Measurements from ENCODE around the gene PTPRR. TPM values are rescaled to one million over a fixed set of nuclear protein-coding genes. Genes with fewer than 3 reads are reported as not detected.

Gene PTPRR
- total RNA-seq, 4 donors from 2014 or later = 0.19 TPM; not detected in 3

DNA sequence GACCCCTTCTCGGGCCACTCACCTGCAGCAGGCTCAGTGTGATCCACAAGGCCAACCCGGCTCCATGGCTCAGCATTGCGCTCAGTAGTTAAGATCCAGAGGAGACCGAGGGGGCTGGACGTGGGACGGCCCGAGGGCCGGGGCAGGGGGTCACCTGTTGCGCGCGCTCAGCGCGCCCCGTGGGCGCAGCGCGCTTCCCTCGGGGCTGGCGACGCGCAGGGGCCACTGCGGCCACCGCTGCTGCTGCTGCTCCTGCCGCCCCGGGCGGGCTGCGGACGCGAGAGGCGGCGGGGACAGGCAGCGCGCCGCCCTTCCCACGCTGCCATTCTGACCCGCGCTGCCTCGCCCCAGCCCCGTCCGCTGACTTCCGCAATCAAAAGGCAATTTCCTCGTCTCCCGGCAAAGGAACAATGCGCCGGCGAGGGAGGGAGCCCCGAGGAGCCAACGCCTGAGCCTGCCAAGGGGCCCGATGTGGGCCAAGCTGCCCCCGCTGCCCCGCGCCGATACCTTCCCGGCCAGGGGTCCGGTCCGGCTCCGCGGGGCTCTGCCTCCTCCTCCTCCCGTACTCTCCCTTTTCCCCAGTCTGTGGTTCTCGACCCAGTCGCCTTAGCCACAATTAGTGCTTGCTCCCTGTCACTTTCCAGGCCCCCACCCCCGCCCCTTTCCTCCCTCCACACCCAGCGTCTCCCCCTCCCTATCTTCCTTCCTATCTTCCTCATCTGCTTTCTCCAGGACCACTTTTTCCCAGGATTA lies 310.6 kb downstream of the PTPRR start:
- intact Hi-C loops (cut with DNase I) = no loop called here
- H3K27ac ChIP-seq = peak overlapping the region in 3 of 4 donors; percentile 59 to 83 (median 74)
- 2 to 4% methylated on average over 13 to 17 of the region's 63 CpGs for WGBS, 2 donors
- H3K4me3 ChIP-seq = peak overlapping the region; percentile 34 to 72 (median 48)
- no peaks in the 10 kb centered on the region for H3K36me3 ChIP-seq
- DNase-seq = no peak
- H3K27me3 ChIP-seq = peaks cover 0 to 69% (median 0%) of the 10 kb centered on the region in 4 donors
- no peaks in the 10 kb centered on the region for H3K9me3 ChIP-seq
- TF ChIP-seq, protein P1, sequence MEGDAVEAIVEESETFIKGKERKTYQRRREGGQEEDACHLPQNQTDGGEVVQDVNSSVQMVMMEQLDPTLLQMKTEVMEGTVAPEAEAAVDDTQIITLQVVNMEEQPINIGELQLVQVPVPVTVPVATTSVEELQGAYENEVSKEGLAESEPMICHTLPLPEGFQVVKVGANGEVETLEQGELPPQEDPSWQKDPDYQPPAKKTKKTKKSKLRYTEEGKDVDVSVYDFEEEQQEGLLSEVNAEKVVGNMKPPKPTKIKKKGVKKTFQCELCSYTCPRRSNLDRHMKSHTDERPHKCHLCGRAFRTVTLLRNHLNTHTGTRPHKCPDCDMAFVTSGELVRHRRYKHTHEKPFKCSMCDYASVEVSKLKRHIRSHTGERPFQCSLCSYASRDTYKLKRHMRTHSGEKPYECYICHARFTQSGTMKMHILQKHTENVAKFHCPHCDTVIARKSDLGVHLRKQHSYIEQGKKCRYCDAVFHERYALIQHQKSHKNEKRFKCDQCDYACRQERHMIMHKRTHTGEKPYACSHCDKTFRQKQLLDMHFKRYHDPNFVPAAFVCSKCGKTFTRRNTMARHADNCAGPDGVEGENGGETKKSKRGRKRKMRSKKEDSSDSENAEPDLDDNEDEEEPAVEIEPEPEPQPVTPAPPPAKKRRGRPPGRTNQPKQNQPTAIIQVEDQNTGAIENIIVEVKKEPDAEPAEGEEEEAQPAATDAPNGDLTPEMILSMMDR (IDR thresholded peaks at IDR 0.05) = no peak
- peak in 2 of 4 donors; percentile 27 to 32 for TF ChIP-seq POLR2A (IDR thresholded peaks at IDR 0.05)
- peaks cover 0 to 15% (median 4%) of the 10 kb centered on the region in 3 donors for H3K4me1 ChIP-seq

DNA sequence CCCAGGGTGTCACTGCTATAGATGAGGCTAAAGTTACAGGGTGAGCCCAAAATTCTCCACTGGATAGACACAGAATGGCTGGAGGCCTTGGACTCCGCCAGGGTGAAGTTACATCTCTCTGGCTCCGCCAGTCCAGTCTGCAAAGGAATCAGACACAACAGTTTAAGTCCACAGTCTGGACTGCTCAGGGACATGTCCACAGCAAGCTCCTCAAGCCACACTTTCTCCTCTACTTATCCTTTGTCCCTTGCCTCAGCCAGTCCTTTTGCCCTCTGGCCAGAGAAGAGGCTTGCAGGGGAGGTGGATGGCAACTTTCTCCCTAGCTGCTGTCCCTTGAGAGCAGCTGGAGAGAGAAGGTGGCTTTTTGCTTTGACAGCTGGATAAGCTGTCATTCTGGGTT lies 311.3 kb downstream of the PTPRR start:
- no peak for DNase-seq
- 89 to 92% methylated on average over 2 of the region's 2 CpGs for WGBS, 2 donors
- no peaks in the 10 kb centered on the region for H3K9me3 ChIP-seq
- H3K27me3 ChIP-seq = peaks cover 0 to 76% (median 0%) of the 10 kb centered on the region in 4 donors
- H3K4me3 ChIP-seq = peak overlapping the region; percentile 34 to 72 (median 48)
- peak overlapping the region in 3 of 4 donors; percentile 59 to 83 (median 74) for H3K27ac ChIP-seq
- no peak for TF ChIP-seq POLR2A (IDR thresholded peaks at IDR 0.05)
- TF ChIP-seq, protein P1 (IDR thresholded peaks at IDR 0.05) = no peak
- intact Hi-C loops (cut with DNase I) = no loop called here
- peaks cover 0 to 15% (median 4%) of the 10 kb centered on the region in 3 donors for H3K4me1 ChIP-seq
- no peaks in the 10 kb centered on the region for H3K36me3 ChIP-seq

DNA sequence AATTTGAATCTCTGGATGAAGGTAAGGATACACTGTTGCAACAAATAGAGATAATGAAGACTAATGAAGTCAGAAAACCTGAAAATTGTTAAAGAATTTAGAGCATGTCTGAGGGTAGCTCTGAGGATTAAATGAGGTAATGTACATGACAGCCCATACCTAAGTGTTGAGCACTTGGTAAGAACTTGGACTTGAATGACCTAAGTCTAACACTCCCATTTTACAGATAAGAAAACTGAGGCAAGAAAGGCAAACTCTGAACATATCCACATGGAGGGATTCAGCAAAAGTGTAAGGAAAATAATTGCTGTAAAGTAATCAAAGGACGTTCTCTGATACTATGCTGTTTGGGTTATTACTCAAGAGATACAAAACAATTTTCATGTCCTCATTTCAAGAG lies 312.4 kb downstream of the PTPRR start:
- Histone ChIP-seq H3K4me1 (peaks cover 0 to 15% (median 4%) of the 10 kb centered on the region in 3 donors), H3K9me3 (no peaks in the 10 kb centered on the region), H3K27me3 (peaks cover 0 to 80% (median 0%) of the 10 kb centered on the region in 4 donors), H3K4me3 (peak overlapping the region in 3 of 4 donors; percentile 44 to 72 (median 52)), H3K36me3 (no peaks in the 10 kb centered on the region), H3K27ac (peak overlapping the region in 2 of 4 donors; percentile 16 to 74)
- 68 to 74% methylated on average over 1 of the region's 1 CpG for WGBS, 2 donors
- intact Hi-C loops (cut with DNase I) = no loop called here
- DNase-seq = no peak
- TF ChIP-seq, protein P1 (IDR thresholded peaks at IDR 0.05) = no peak
- no peak for TF ChIP-seq POLR2A (IDR thresholded peaks at IDR 0.05)

DNA sequence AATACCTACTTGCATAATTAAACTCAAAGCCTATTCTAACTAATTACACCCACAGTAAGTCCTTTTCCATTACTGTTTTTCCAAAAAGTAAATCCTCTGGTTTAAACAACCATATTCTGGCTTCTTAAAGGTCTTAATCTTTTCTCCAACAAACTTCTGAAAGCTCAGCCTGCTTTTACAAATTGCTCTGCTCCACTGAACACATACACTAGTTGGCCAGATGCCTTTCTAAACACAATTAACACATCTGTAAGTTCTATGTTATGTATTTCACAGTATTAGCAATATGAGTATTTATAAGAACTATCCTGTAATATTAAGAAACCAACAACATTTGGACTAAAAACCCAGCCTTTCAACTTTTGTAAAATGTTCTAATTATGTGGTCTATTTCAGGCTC lies 313.4 kb downstream of the PTPRR start:
- H3K9me3 ChIP-seq = no peaks in the 10 kb centered on the region
- H3K27me3 ChIP-seq = peaks cover 0 to 72% (median 0%) of the 10 kb centered on the region in 4 donors
- peak overlapping the region in 1 of 4 donors; percentile 16 for H3K27ac ChIP-seq
- peaks cover 0 to 15% (median 4%) of the 10 kb centered on the region in 3 donors for H3K4me1 ChIP-seq
- intact Hi-C loops (cut with DNase I) = no loop called here
- TF ChIP-seq, protein P1 (IDR thresholded peaks at IDR 0.05) = no peak
- no peaks in the 10 kb centered on the region for H3K36me3 ChIP-seq
- H3K4me3 ChIP-seq = peak overlapping the region in 3 of 4 donors; percentile 7 to 72 (median 52)
- no peak for DNase-seq

DNA sequence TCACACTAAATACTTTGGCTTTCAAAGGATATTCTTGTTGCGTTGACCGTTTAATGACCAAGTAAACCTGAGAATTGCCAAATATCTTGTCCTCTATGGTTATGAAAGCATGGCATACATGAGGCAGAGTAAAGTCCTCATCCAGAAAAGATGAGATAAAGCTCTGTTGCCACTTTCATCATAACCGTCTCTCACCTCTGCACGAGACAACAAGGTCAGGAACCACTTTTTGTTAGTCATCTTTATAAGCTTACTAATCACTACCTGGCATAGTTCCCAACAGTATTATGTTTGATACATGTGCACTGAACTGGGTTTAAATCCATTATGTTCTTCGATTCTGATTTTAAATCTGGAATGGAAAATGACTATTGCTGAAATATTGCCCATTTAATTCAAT lies 314.6 kb downstream of the PTPRR start:
- peak overlapping the region in 2 of 4 donors; percentile 2 to 4 for H3K27ac ChIP-seq
- intact Hi-C loops (cut with DNase I) = no loop called here
- H3K4me3 ChIP-seq = peak overlapping the region in 2 of 4 donors; percentile 52 to 72

More for the DNA sequence above, 314.6 kb downstream of the PTPRR start:
- H3K36me3 ChIP-seq = no peaks in the 10 kb centered on the region
- peaks cover 0 to 15% (median 4%) of the 10 kb centered on the region in 3 donors for H3K4me1 ChIP-seq
- DNase-seq = no peak
- H3K27me3 ChIP-seq = peaks cover 0 to 67% (median 0%) of the 10 kb centered on the region in 4 donors
- 50 to 54% methylated on average over 5 of the region's 5 CpGs for WGBS, 2 donors
- TF ChIP-seq, protein P1 (IDR thresholded peaks at IDR 0.05) = no peak
- TF ChIP-seq POLR2A (IDR thresholded peaks at IDR 0.05) = no peak
- no peaks in the 10 kb centered on the region for H3K9me3 ChIP-seq

Measured in esophagus squamous epithelium (tissue), 5 donors.